Liver (tissue), 9 donors: Measurements from ENCODE around the gene AAK1. TPM values are rescaled to one million over a fixed set of nuclear protein-coding genes. Genes with fewer than 3 reads are reported as not detected.

Experiments
- DNase-seq: peaks from one replicate; pipeline ENCODE4 v3.0.0-alpha.2; 2017; ENCODE audit warnings: low spot score
- H3K27ac ChIP-seq, 2 donors: one replicate each; pipeline ENCODE4 v1.7.0; 2013; ENCODE audit warnings: inconsistent platforms in 2 of 2, low read length in 2 of 2, control low read depth in 1 of 2, low read depth in 1 of 2, mild to moderate bottlenecking in 1 of 2
- H3K27me3 ChIP-seq, 4 donors: one replicate each; pipeline versions ENCODE4 v1.6.1 to v1.7.0; 2013; ENCODE audit warnings: low read length in 3 of 4, inconsistent platforms in 1 of 4, mild to moderate bottlenecking in 1 of 4, moderate library complexity in 1 of 4; ENCODE audit not compliant: control insufficient read depth in 4 of 4, insufficient read depth in 4 of 4
- H3K36me3 ChIP-seq, 4 donors: one replicate each; pipeline versions ENCODE4 v1.6.1 to v1.7.0; 2013; ENCODE audit warnings: low read length in 3 of 4, mild to moderate bottlenecking in 3 of 4, low read depth in 1 of 4, moderate library complexity in 1 of 4; ENCODE audit not compliant: control insufficient read depth in 4 of 4, insufficient read depth in 3 of 4
- H3K4me1 ChIP-seq, 4 donors: one replicate each; pipeline versions ENCODE4 v1.6.1 to v1.7.0; 2013; ENCODE audit warnings: low read length in 3 of 4, mild to moderate bottlenecking in 3 of 4, moderate library complexity in 1 of 4; ENCODE audit not compliant: control insufficient read depth in 4 of 4, insufficient read depth in 4 of 4
- H3K4me3 ChIP-seq, 3 donors: one replicate each; pipeline versions ENCODE4 v1.6.1 to v1.7.0; 2013; ENCODE audit warnings: low read length in 3 of 3, control low read depth in 1 of 3, low read depth in 1 of 3, mild to moderate bottlenecking in 1 of 3
- H3K9ac ChIP-seq, 2 donors: one replicate each; pipeline ENCODE4 v1.7.0; 2013; ENCODE audit warnings: low read length in 2 of 2, mild to moderate bottlenecking in 2 of 2, moderate library complexity in 2 of 2, control low read depth in 1 of 2, low read depth in 1 of 2
- H3K9me3 ChIP-seq, 4 donors: one replicate each; pipeline versions ENCODE4 v1.6.1 to v1.7.0; 2013; ENCODE audit warnings: low read length in 3 of 4; ENCODE audit not compliant: control insufficient read depth in 4 of 4
- EGR1 ChIP-seq, 2 donors: IDR thresholded peaks; 2 replicates each; pipeline ENCODE4 v1.6.1; 2016 to 2018; ENCODE audit warnings: antibody characterized with exemption in 2 of 2, low read depth in 2 of 2
- FOXA1 ChIP-seq: IDR thresholded peaks from 2 replicates; pipeline ENCODE4 v1.6.1; 2016; ENCODE audit warnings: antibody characterized with exemption
- FOXA2 ChIP-seq: IDR thresholded peaks from 2 replicates; pipeline ENCODE4 v1.6.1; 2016; ENCODE audit warnings: antibody characterized with exemption
- GABPA ChIP-seq, 2 donors: IDR thresholded peaks in 1 of 2; conservative IDR thresholded peaks in 1 of 2; 2 replicates each; pipeline ENCODE4 v1.6.1; 2016; ENCODE audit warnings: antibody characterized with exemption in 2 of 2, mild to moderate bottlenecking in 1 of 2, moderate library complexity in 1 of 2
- HNF4A ChIP-seq, 2 donors: conservative IDR thresholded peaks; 2 replicates each; pipeline ENCODE4 v1.6.1; 2016; ENCODE audit warnings: antibody characterized with exemption in 2 of 2, mild to moderate bottlenecking in 2 of 2
- HNF4G ChIP-seq: IDR thresholded peaks from 2 replicates; pipeline ENCODE4 v1.6.1; 2016; ENCODE audit warnings: antibody characterized with exemption
- JUND ChIP-seq, 2 donors: IDR thresholded peaks; 2 replicates each; pipeline ENCODE4 v1.6.1; 2016; ENCODE audit warnings: antibody characterized with exemption in 2 of 2
- NR2F2 ChIP-seq: IDR thresholded peaks from 2 replicates; pipeline ENCODE4 v1.6.1; 2016; ENCODE audit warnings: antibody characterized with exemption
- RAD21 ChIP-seq, 2 donors: IDR thresholded peaks; 2 replicates each; pipeline ENCODE4 v1.6.1; 2016; ENCODE audit warnings: antibody characterized with exemption in 2 of 2, mild to moderate bottlenecking in 2 of 2
- RXRA ChIP-seq, 2 donors: IDR thresholded peaks; 2 replicates each; pipeline ENCODE4 v1.6.1; 2017 to 2018; ENCODE audit warnings: antibody characterized with exemption in 2 of 2, mild to moderate bottlenecking in 1 of 2
- SP1 ChIP-seq: IDR thresholded peaks from 2 replicates; pipeline ENCODE4 v1.6.1; 2018; ENCODE audit warnings: antibody characterized with exemption, mild to moderate bottlenecking
- TAF1 ChIP-seq: conservative IDR thresholded peaks from 2 replicates; pipeline ENCODE4 v1.6.1; 2016; ENCODE audit warnings: antibody characterized with exemption, mild to moderate bottlenecking
- YY1 ChIP-seq: IDR thresholded peaks from 2 replicates; pipeline ENCODE4 v1.6.1; 2016; ENCODE audit warnings: antibody characterized with exemption, mild to moderate bottlenecking
- WGBS: extraction: QIAGEN DNeasy Blood & Tissue Kit; methylation state at CpG from one replicate; pipeline ENCODE4 v1.1.7; 2013; 5-methylcytosine and 5-hydroxymethylcytosine counted together
- polyA plus RNA-seq, 2 donors: library from polyadenylated mRNA; stranded (reverse) in 1 of 2; unstranded in 1 of 2; fragments of 200-250 nt in 1 of 2; fragments of >200 nt in 1 of 2; fragmentation: Nextera tagmentation in 1 of 2; extraction: Ambion mirVana in 1 of 2; gene quantifications; one replicate each; pipeline versions ENCODE4 v1.2.1 to v1.2.3, GENCODE V29; 2013 to 2015
- total RNA-seq, 2 donors: library from RNA; depleted of rRNA; stranded (reverse); fragments of >200 nt; gene quantifications; one replicate each; pipeline ENCODE4 v1.2.3, GENCODE V29; 2014
- TF ChIP-seq, protein P1 (sequence below): IDR thresholded peaks from 2 replicates; pipeline ENCODE4 v1.6.1; 2016; ENCODE audit warnings: antibody characterized with exemption
- TF ChIP-seq, protein P2 (sequence below): IDR thresholded peaks from 2 replicates; pipeline ENCODE4 v1.6.1; 2016; ENCODE audit warnings: antibody characterized with exemption
- TF ChIP-seq, protein P3 (sequence below): IDR thresholded peaks from 2 replicates; pipeline ENCODE4 v1.6.1; 2016; ENCODE audit warnings: antibody characterized with exemption
- TF ChIP-seq, protein P4 (sequence below): fragments of 150-350 bp; IDR thresholded peaks from 2 replicates; pipeline ENCODE4 v1.5.1; 2017; ENCODE audit warnings: improper control_type of control experiment, low read depth, low read length; ENCODE audit not compliant: missing input control
- TF ChIP-seq, protein P5 (sequence below): IDR thresholded peaks from 2 replicates; pipeline ENCODE4 v1.6.1; 2016; ENCODE audit warnings: antibody characterized with exemption, mild to moderate bottlenecking
- donor health status: healthy.
- donor health status: healthy.
- donor health status: healthy.
- donor health status: healthy.
- donor health status: healthy.

The AAK1 gene
- total and polyA plus RNA-seq, 4 donors = 3.9 to 14.3 (median 11.3) TPM

DNA sequence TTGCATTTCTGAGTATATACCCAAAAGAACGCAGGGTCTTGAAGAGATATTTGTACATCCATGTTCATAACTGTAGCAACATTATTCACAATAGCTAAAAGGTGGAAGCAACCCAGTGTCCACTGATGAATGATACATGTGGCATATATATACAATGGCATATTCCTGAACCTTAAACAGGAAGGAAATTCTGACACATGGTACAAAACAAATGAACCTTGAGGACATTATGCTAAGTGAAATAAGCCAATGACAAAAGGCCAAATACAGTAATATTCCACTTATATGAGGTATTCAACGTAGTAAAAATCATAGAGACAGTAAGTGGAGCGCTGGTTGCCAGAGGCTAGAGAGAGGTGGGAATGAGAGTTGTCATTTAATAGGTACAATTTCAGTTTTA, 8.1 kb downstream of the AAK1 start:
- TF ChIP-seq FOXA1 = no peak
- no peak for TF ChIP-seq TAF1
- no peak for TF ChIP-seq SP1
- no peak for TF ChIP-seq HNF4G
- no peak for TF ChIP-seq EGR1 (IDR thresholded peaks at IDR 0.05; ENCODE audit: low read depth in 2 of 2)
- no peak for TF ChIP-seq NR2F2
- WGBS = 98% methylated on average over 3 of the region's 3 CpGs
- Histone ChIP-seq H3K27me3 (no peaks in the 10 kb centered on the region), H3K9ac (no peak overlapping the region), H3K9me3 (no peaks in the 10 kb centered on the region), H3K4me3 (no peak overlapping the region), H3K36me3 (peaks cover 0 to 3% (median under 1%) of the 10 kb centered on the region in 4 donors), H3K27ac (no peak overlapping the region), H3K4me1 (peaks cover 0 to 2% (median under 1%) of the 10 kb centered on the region in 4 donors)
- no peak for DNase-seq

DNA sequence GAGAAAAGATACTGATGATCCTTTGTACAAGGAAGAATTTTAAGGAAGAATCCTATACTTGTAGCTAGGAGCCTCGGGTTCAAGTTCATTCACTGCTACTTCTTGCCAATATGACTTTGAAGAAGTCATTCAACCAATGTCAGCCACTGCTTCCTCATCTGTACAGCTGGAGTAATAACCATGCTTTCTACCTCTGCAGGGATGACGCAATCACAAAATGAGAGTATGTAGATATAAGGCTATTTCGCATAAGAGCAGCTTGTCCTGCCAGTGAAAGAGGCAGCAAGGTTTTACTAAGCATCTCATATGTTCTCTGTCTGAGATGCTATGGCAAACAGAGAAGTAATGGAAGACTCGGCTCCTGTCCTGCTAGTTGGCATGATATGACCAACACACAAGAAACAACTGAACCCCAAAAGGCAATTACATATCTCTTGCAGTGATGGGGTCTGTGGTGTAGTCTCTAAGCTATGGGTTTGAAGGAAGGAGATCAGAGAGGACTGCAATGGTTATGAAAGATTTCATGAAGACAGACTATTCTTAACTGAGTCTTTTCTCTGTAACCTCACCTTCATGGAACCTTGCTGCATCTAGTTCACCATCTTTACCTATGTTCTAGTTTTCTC, 9.2 kb downstream of the AAK1 start:
- H3K9me3 ChIP-seq = no peaks in the 10 kb centered on the region
- no peak overlapping the region for H3K27ac ChIP-seq
- no peak for DNase-seq
- peaks cover 0 to 1% (median under 1%) of the 10 kb centered on the region in 4 donors for H3K36me3 ChIP-seq
- no peaks in the 10 kb centered on the region for H3K27me3 ChIP-seq
- 91% methylated on average over 4 of the region's 4 CpGs for WGBS
- no peak overlapping the region for H3K9ac ChIP-seq
- no peak overlapping the region for H3K4me3 ChIP-seq
- peaks cover 0 to 2% (median under 1%) of the 10 kb centered on the region in 4 donors for H3K4me1 ChIP-seq
- no peak for TF ChIP-seq FOXA1

DNA sequence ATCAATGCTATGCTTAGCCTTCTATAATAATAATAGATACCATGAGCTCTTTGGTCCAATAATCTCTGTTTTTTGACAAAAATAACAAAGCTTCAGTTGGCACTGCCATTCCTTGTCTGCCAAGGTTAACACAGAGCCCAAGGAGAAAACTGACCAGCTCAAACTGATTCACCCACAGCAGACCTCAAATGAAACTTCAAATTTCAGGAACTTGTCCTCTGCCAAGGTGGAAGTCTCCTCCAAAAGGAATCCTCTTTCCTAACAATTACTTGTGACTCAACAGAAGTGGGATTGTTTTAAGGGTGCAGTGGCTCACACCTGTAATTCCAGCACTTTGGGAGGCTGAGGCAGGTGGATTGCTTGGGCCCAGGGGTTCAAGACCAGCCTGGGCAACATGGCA, 12.1 kb downstream of the AAK1 start:
- H3K36me3 ChIP-seq = peaks cover 0 to 1% (median 0%) of the 10 kb centered on the region in 4 donors
- H3K27ac ChIP-seq = no peak overlapping the region
- no peaks in the 10 kb centered on the region for H3K27me3 ChIP-seq
- H3K9me3 ChIP-seq = no peaks in the 10 kb centered on the region
- TF ChIP-seq SP1 (no peak), FOXA1 (no peak), GABPA (IDR thresholded peaks at IDR 0.05 in 1 of 2, conservative IDR thresholded peaks at IDR 0.05 in 1 of 2) (no peak), TAF1 (no peak), NR2F2 (no peak), YY1 (no peak), RXRA (IDR thresholded peaks at IDR 0.05) (no peak), HNF4A (conservative IDR thresholded peaks at IDR 0.05) (no peak), HNF4G (no peak), FOXA2 (no peak), EGR1 (IDR thresholded peaks at IDR 0.05; ENCODE audit: low read depth in 2 of 2) (no peak), RAD21 (IDR thresholded peaks at IDR 0.05) (no peak), JUND (IDR thresholded peaks at IDR 0.05) (no peak)
- TF ChIP-seq, protein P1, sequence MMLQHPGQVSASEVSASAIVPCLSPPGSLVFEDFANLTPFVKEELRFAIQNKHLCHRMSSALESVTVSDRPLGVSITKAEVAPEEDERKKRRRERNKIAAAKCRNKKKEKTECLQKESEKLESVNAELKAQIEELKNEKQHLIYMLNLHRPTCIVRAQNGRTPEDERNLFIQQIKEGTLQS = no peak
- TF ChIP-seq, protein P2, sequence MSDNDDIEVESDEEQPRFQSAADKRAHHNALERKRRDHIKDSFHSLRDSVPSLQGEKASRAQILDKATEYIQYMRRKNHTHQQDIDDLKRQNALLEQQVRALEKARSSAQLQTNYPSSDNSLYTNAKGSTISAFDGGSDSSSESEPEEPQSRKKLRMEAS = no peak
- TF ChIP-seq, protein P3, sequence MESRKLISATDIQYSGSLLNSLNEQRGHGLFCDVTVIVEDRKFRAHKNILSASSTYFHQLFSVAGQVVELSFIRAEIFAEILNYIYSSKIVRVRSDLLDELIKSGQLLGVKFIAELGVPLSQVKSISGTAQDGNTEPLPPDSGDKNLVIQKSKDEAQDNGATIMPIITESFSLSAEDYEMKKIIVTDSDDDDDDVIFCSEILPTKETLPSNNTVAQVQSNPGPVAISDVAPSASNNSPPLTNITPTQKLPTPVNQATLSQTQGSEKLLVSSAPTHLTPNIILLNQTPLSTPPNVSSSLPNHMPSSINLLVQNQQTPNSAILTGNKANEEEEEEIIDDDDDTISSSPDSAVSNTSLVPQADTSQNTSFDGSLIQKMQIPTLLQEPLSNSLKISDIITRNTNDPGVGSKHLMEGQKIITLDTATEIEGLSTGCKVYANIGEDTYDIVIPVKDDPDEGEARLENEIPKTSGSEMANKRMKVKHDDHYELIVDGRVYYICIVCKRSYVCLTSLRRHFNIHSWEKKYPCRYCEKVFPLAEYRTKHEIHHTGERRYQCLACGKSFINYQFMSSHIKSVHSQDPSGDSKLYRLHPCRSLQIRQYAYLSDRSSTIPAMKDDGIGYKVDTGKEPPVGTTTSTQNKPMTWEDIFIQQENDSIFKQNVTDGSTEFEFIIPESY = no peak
- TF ChIP-seq, protein P4, sequence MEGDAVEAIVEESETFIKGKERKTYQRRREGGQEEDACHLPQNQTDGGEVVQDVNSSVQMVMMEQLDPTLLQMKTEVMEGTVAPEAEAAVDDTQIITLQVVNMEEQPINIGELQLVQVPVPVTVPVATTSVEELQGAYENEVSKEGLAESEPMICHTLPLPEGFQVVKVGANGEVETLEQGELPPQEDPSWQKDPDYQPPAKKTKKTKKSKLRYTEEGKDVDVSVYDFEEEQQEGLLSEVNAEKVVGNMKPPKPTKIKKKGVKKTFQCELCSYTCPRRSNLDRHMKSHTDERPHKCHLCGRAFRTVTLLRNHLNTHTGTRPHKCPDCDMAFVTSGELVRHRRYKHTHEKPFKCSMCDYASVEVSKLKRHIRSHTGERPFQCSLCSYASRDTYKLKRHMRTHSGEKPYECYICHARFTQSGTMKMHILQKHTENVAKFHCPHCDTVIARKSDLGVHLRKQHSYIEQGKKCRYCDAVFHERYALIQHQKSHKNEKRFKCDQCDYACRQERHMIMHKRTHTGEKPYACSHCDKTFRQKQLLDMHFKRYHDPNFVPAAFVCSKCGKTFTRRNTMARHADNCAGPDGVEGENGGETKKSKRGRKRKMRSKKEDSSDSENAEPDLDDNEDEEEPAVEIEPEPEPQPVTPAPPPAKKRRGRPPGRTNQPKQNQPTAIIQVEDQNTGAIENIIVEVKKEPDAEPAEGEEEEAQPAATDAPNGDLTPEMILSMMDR = no peak
- TF ChIP-seq, protein P5, sequence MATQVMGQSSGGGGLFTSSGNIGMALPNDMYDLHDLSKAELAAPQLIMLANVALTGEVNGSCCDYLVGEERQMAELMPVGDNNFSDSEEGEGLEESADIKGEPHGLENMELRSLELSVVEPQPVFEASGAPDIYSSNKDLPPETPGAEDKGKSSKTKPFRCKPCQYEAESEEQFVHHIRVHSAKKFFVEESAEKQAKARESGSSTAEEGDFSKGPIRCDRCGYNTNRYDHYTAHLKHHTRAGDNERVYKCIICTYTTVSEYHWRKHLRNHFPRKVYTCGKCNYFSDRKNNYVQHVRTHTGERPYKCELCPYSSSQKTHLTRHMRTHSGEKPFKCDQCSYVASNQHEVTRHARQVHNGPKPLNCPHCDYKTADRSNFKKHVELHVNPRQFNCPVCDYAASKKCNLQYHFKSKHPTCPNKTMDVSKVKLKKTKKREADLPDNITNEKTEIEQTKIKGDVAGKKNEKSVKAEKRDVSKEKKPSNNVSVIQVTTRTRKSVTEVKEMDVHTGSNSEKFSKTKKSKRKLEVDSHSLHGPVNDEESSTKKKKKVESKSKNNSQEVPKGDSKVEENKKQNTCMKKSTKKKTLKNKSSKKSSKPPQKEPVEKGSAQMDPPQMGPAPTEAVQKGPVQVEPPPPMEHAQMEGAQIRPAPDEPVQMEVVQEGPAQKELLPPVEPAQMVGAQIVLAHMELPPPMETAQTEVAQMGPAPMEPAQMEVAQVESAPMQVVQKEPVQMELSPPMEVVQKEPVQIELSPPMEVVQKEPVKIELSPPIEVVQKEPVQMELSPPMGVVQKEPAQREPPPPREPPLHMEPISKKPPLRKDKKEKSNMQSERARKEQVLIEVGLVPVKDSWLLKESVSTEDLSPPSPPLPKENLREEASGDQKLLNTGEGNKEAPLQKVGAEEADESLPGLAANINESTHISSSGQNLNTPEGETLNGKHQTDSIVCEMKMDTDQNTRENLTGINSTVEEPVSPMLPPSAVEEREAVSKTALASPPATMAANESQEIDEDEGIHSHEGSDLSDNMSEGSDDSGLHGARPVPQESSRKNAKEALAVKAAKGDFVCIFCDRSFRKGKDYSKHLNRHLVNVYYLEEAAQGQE = no peak
- no peak overlapping the region for H3K4me3 ChIP-seq
- H3K4me1 ChIP-seq = peaks cover 0 to 1% (median 0%) of the 10 kb centered on the region in 4 donors
- DNase-seq = no peak
- no peak overlapping the region for H3K9ac ChIP-seq
